GM12892 (cell line): ENCODE data around the gene ADAMTS2.

Experiments
- POLR2A ChIP-seq: IDR thresholded peaks from 2 replicates; pipeline ENCODE4 v1.6.1; 2011; ENCODE audit warnings: low read depth, low read length, control low read depth
- POLR2AphosphoS5 ChIP-seq: IDR thresholded peaks from 2 replicates; pipeline ENCODE4 v1.6.1; 2011; ENCODE audit warnings: low read depth, low read length, control low read depth

DNA sequence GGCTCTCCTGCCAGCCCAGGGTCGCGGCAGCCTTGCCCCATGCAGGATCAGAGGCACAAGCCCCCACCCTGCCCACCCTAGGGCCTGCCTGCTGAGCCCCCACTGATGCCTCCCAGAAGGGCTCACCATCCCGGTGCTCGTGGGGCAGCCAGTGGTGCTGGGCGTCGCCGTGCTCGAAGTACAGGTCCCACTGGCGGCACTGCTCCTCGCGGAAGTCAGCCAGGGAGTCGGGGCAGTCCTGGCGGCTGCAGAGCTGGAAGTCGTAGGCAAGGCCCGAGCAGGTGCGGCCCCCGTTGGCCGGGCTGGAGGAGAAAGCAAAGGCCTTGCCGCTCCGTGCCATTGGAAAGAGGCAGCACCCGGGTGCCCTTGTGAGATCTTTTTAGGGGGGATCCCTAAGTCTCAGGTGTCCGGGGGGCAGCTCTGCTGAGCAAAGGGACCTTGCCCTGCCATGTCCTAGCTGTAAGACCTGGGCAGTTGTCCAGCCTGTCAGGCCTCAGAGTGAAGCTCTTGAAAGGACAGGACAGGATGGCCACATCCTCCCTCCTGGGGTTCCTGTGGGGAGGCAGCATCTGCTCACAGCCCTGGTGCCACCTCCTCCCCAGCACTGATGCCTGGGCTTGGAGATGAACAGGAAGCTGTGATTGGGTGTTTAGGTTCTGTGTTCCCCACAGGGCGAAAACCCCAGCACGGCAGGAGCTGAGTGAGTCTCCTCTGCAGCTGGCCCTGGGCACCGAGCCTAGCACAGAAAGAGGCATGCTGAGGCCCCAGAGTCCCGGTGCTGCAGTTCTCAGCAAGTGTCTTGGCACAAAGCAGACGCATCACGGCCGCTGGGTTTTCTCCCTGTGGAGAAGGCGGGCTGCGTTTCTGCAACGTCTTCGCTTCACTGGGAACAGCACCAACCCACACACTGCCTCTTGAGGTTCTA lies 207.4 kb downstream of the ADAMTS2 start:
- TF ChIP-seq POLR2A, result no peak
- TF ChIP-seq POLR2AphosphoS5, result no peak
